ENCODE measurements around the gene MPO. TPM values are rescaled to one million over a fixed set of nuclear protein-coding genes. Genes with fewer than 3 reads are reported as not detected.

Gene MPO
- total and polyA plus RNA-seq, 2 experiments from 2014 or later = 0.13 TPM; not detected in 1

- H4K20me1 ChIP-seq (ENCODE audit: insufficient read depth, poor library complexity, severe bottlenecking) = no peaks in the 10 kb centered on the region
- H3K9me3 ChIP-seq (ENCODE audit: low read depth) = no peaks in the 10 kb centered on the region
- H3K27me3 ChIP-seq = no peaks in the 10 kb centered on the region
- WGBS (ENCODE audit: low lambda C conversion rate, missing lambda C conversion rate) = 48% methylated on average over 1 of the region's 1 CpG
- no peak overlapping the region for H3K4me3 ChIP-seq
- no peak for TF ChIP-seq EZH2 (IDR thresholded peaks at IDR 0.05; ENCODE audit: borderline replicate concordance)
- no peak for TF ChIP-seq EZH2phosphoT487 (IDR thresholded peaks at IDR 0.05; ENCODE audit: low read depth, severe bottlenecking, unreplicated experiment)
- no peak for TF ChIP-seq CTCF (IDR thresholded peaks at IDR 0.05; ENCODE audit: poor library complexity)
- H3K9me2 ChIP-seq (replicated peaks; ENCODE audit: insufficient read depth) = no peaks in the 10 kb centered on the region
- H3K4me2 ChIP-seq = no peak overlapping the region
- peak; percentile 2 for DNase-seq (ENCODE audit: low spot score)
- H2AFZ ChIP-seq = no peak overlapping the region
- no peaks in the 10 kb centered on the region for H3K79me2 ChIP-seq
- no peak overlapping the region for H3K27ac ChIP-seq
- no peaks in the 10 kb centered on the region for H3K4me1 ChIP-seq (ENCODE audit: insufficient read depth)
- H3K36me3 ChIP-seq (replicated peaks; ENCODE audit: insufficient read depth, low read depth) = no peaks in the 10 kb centered on the region
Observed at GRCh38 chr17:58312829-58313228, 32.1 kb upstream of the MPO start.

- Histone ChIP-seq H3K27me3 (no peaks in the 10 kb centered on the region), H3K4me1 (ENCODE audit: insufficient read depth) (no peaks in the 10 kb centered on the region), H3K36me3 (replicated peaks; ENCODE audit: insufficient read depth, low read depth) (no peaks in the 10 kb centered on the region), H3K4me2 (no peak overlapping the region), H3K9me3 (ENCODE audit: low read depth) (no peaks in the 10 kb centered on the region), H3K27ac (no peak overlapping the region), H2AFZ (no peak overlapping the region), H3K9me2 (replicated peaks; ENCODE audit: insufficient read depth) (no peaks in the 10 kb centered on the region), H3K79me2 (no peaks in the 10 kb centered on the region), H4K20me1 (ENCODE audit: insufficient read depth, poor library complexity, severe bottlenecking) (no peaks in the 10 kb centered on the region), H3K4me3 (no peak overlapping the region)
- 91% methylated on average over 23 of the region's 23 CpGs for WGBS (ENCODE audit: low lambda C conversion rate, missing lambda C conversion rate)
- DNase-seq (ENCODE audit: low spot score) = no peak
- TF ChIP-seq EZH2 (IDR thresholded peaks at IDR 0.05; ENCODE audit: borderline replicate concordance) (no peak), CTCF (IDR thresholded peaks at IDR 0.05; ENCODE audit: poor library complexity) (no peak), EZH2phosphoT487 (IDR thresholded peaks at IDR 0.05; ENCODE audit: low read depth, severe bottlenecking, unreplicated experiment) (no peak)
Observed at GRCh38 chr17:58312021-58312630, 31.4 kb upstream of the MPO start.

GRCh38 chr17:58311429-58311894 lies 30.7 kb upstream of the MPO start:
- no peak overlapping the region for H2AFZ ChIP-seq
- no peak overlapping the region for H3K4me3 ChIP-seq
- H3K4me1 ChIP-seq (ENCODE audit: insufficient read depth) = no peaks in the 10 kb centered on the region
- H3K36me3 ChIP-seq (replicated peaks; ENCODE audit: insufficient read depth, low read depth) = no peaks in the 10 kb centered on the region
- H3K4me2 ChIP-seq = no peak overlapping the region
- no peaks in the 10 kb centered on the region for H3K9me3 ChIP-seq (ENCODE audit: low read depth)
- no peaks in the 10 kb centered on the region for H3K9me2 ChIP-seq (replicated peaks; ENCODE audit: insufficient read depth)
- H3K79me2 ChIP-seq = no peaks in the 10 kb centered on the region
- H3K27ac ChIP-seq = no peak overlapping the region
- H3K27me3 ChIP-seq = no peaks in the 10 kb centered on the region
- DNase-seq (ENCODE audit: low spot score) = no peak
- WGBS (ENCODE audit: low lambda C conversion rate, missing lambda C conversion rate) = 97% methylated on average over 9 of the region's 9 CpGs
- no peaks in the 10 kb centered on the region for H4K20me1 ChIP-seq (ENCODE audit: insufficient read depth, poor library complexity, severe bottlenecking)
- no peak for TF ChIP-seq EZH2phosphoT487 (IDR thresholded peaks at IDR 0.05; ENCODE audit: low read depth, severe bottlenecking, unreplicated experiment)
- no peak for TF ChIP-seq CTCF (IDR thresholded peaks at IDR 0.05; ENCODE audit: poor library complexity)
- TF ChIP-seq EZH2 (IDR thresholded peaks at IDR 0.05; ENCODE audit: borderline replicate concordance) = no peak

All from hepatocyte (in vitro differentiated cells).